Nephron progenitor cell (in vitro differentiated cells): Measurements from ENCODE around the gene EMX2.

Experiments
- DNase-seq: peaks from one replicate; pipeline ENCODE4 v3.0.0; 2021
- H3K27ac Mint-ChIP-seq: 2 replicates; pipeline ENCODE4 v1.8.0; 2021; ENCODE audit warnings: mild to moderate bottlenecking, moderate library complexity, mixed read lengths
- H3K27me3 Mint-ChIP-seq: 2 replicates; pipeline ENCODE4 v1.8.0; 2021; ENCODE audit warnings: mild to moderate bottlenecking, low read depth, mixed read lengths; ENCODE audit not compliant: poor library complexity
- H3K36me3 Mint-ChIP-seq: 2 replicates; pipeline ENCODE4 v1.8.0; 2021; ENCODE audit warnings: low read depth, mixed read lengths
- H3K4me1 Mint-ChIP-seq: 2 replicates; pipeline ENCODE4 v1.8.0; 2021; ENCODE audit warnings: mixed read lengths
- H3K4me3 Mint-ChIP-seq: 2 replicates; pipeline ENCODE4 v1.8.0; 2021; ENCODE audit warnings: mild to moderate bottlenecking, moderate library complexity, mixed read lengths
- H3K9me3 Mint-ChIP-seq: 2 replicates; pipeline ENCODE4 v1.8.0; 2021; ENCODE audit warnings: mild to moderate bottlenecking, moderate library complexity, mixed read lengths
- CTCF ChIP-seq: fragments of 200-600 bp; sonication (generic); IDR thresholded peaks from 2 replicates; pipeline ENCODE4 v1.5.0; 2021; ENCODE audit warnings: antibody characterized with exemption

Gene EMX2

GRCh38 chr10:117519879-117520278, 22.7 kb upstream of the EMX2 start:
- no peak for TF ChIP-seq CTCF
- Mint-ChIP-seq H3K9me3 (no peaks in the 10 kb centered on the region), H3K36me3 (no peaks in the 10 kb centered on the region), H3K27me3 (peaks cover 34% of the 10 kb centered on the region), H3K27ac (no peak overlapping the region), H3K4me3 (no peak overlapping the region), H3K4me1 (peaks cover 8% of the 10 kb centered on the region)
- DNase-seq = no peak

- Mint-ChIP-seq H3K4me1 (peaks cover 26% of the 10 kb centered on the region), H3K27ac (no peak overlapping the region)
These were observed 11.8 kb upstream of the EMX2 start for GRCh38 chr10:117530791-117531190.

GRCh38 chr10:117531371-117532002, 11.1 kb upstream of the EMX2 start:
- Mint-ChIP-seq H3K27me3 (peaks cover 98% of the 10 kb centered on the region), H3K4me3 (no peak overlapping the region), H3K36me3 (no peaks in the 10 kb centered on the region), H3K4me1 (peaks cover 28% of the 10 kb centered on the region), H3K9me3 (no peaks in the 10 kb centered on the region), H3K27ac (no peak overlapping the region)
- DNase-seq = no peak
- TF ChIP-seq CTCF = no peak

More at GRCh38 chr10:117530791-117531190, 11.8 kb upstream of the EMX2 start:
- no peaks in the 10 kb centered on the region for H3K9me3 Mint-ChIP-seq
- peaks cover 95% of the 10 kb centered on the region for H3K27me3 Mint-ChIP-seq
- no peak for TF ChIP-seq CTCF
- H3K36me3 Mint-ChIP-seq = no peaks in the 10 kb centered on the region
- no peak for DNase-seq
- H3K4me3 Mint-ChIP-seq = no peak overlapping the region

- no peak for TF ChIP-seq CTCF
- Mint-ChIP-seq H3K4me1 (peaks cover 31% of the 10 kb centered on the region), H3K27ac (no peak overlapping the region), H3K4me3 (no peak overlapping the region), H3K36me3 (no peaks in the 10 kb centered on the region), H3K9me3 (no peaks in the 10 kb centered on the region), H3K27me3 (peaks cover 98% of the 10 kb centered on the region)
- DNase-seq = no peak
These were observed 10.6 kb upstream of the EMX2 start for GRCh38 chr10:117532003-117532385.

GRCh38 chr10:117532451-117533107, 10.0 kb upstream of the EMX2 start:
- no peaks in the 10 kb centered on the region for H3K9me3 Mint-ChIP-seq
- no peak for TF ChIP-seq CTCF
- DNase-seq = no peak
- no peaks in the 10 kb centered on the region for H3K36me3 Mint-ChIP-seq
- H3K4me1 Mint-ChIP-seq = peaks cover 31% of the 10 kb centered on the region
- no peak overlapping the region for H3K27ac Mint-ChIP-seq
- peaks cover 100% of the 10 kb centered on the region for H3K27me3 Mint-ChIP-seq
- H3K4me3 Mint-ChIP-seq = peak overlapping the region; percentile 33
